SK-N-MC (cell line): Measurements from ENCODE around the gene ZCCHC24.

Experiments used
- DNase-seq: peaks from one replicate; pipeline ENCODE4 v3.0.0-alpha.2; 2011; ENCODE audit warnings: low read depth, low spot score
- H3K27ac ChIP-seq: fragments of 200-600 bp; sonication (generic); 2 replicates; pipeline ENCODE4 v1.5.1; 2016; ENCODE audit warnings: mixed run types
- H3K36me3 ChIP-seq: fragments of 200-600 bp; sonication (generic); 2 replicates; pipeline ENCODE4 v1.6.1; 2017; ENCODE audit warnings: antibody characterized with exemption, low read length, mixed read lengths; ENCODE audit not compliant: insufficient read depth
- H3K4me3 ChIP-seq: fragments of 200-600 bp; sonication (generic); 2 replicates; pipeline ENCODE4 v1.5.1; 2016
- H3K9ac ChIP-seq: fragments of 200-600 bp; sonication (generic); 2 replicates; pipeline ENCODE4 v1.8.0; 2017; ENCODE audit warnings: mixed run types, mixed read lengths; ENCODE audit not compliant: insufficient read length
- H3K9me3 ChIP-seq: fragments of 200-600 bp; sonication (generic); 2 replicates; pipeline ENCODE4 v1.6.1; 2017; ENCODE audit warnings: low read depth, mild to moderate bottlenecking, antibody characterized with exemption, low read length, moderate library complexity, mixed read lengths
- EZH2 ChIP-seq: fragments of 200-600 bp; sonication (generic); IDR thresholded peaks from one replicate; pipeline ENCODE4 v1.6.1; 2017; ENCODE audit warnings: antibody characterized with exemption
- FOXP2 ChIP-seq: optimal IDR thresholded peaks from 2 replicates; pipeline ENCODE3; 2011; ENCODE audit warnings: mild to moderate bottlenecking, moderate library complexity; ENCODE audit not compliant: insufficient read depth; ENCODE audit errors: extremely low read length, control extremely low read depth
- POLR2AphosphoS5 ChIP-seq: IDR thresholded peaks from 2 replicates; pipeline ENCODE4 v1.6.1; 2012; ENCODE audit warnings: mild to moderate bottlenecking, low read depth, low read length, borderline replicate concordance

The ZCCHC24 gene

GRCh38 chr10:79433324-79434222 lies 11.9 kb downstream of the ZCCHC24 start:
- no peak overlapping the region for H3K4me3 ChIP-seq
- no peaks in the 10 kb centered on the region for H3K9me3 ChIP-seq
- H3K9ac ChIP-seq: no peak overlapping the region
- no peaks in the 10 kb centered on the region for H3K36me3 ChIP-seq
- no peak for DNase-seq
- TF ChIP-seq EZH2 (no peak), FOXP2 (no peak), POLR2AphosphoS5 (no peak)
- no peak overlapping the region for H3K27ac ChIP-seq

GRCh38 chr10:79431891-79432831 lies 13.3 kb downstream of the ZCCHC24 start:
- no peaks in the 10 kb centered on the region; the same call in 1 of the 2 replicates for H3K36me3 ChIP-seq

GRCh38 chr10:79431428-79431827 lies 14.0 kb downstream of the ZCCHC24 start:
- Histone ChIP-seq H3K36me3 (no peaks in the 10 kb centered on the region; the same call in 1 of the 2 replicates), H3K4me3 (no peak overlapping the region), H3K9me3 (no peaks in the 10 kb centered on the region), H3K27ac (no peak overlapping the region), H3K9ac (no peak overlapping the region)
- DNase-seq: no peak
- TF ChIP-seq FOXP2 (no peak), EZH2 (no peak), POLR2AphosphoS5 (no peak)

More at GRCh38 chr10:79431891-79432831, 13.3 kb downstream of the ZCCHC24 start:
- TF ChIP-seq POLR2AphosphoS5 (no peak), EZH2 (no peak), FOXP2 (no peak)
- Histone ChIP-seq H3K9ac (no peak overlapping the region), H3K9me3 (no peaks in the 10 kb centered on the region), H3K27ac (peak overlapping the region; percentile 54; the same call in 1 of the 2 replicates), H3K4me3 (no peak overlapping the region)
- DNase-seq: no peak

- H3K36me3 ChIP-seq: no peaks in the 10 kb centered on the region; the same call in 1 of the 2 replicates
- no peak overlapping the region for H3K9ac ChIP-seq
- TF ChIP-seq FOXP2 (no peak), EZH2 (no peak), POLR2AphosphoS5 (no peak)
- no peak overlapping the region for H3K27ac ChIP-seq
- no peak overlapping the region for H3K4me3 ChIP-seq
- DNase-seq: no peak
- no peaks in the 10 kb centered on the region for H3K9me3 ChIP-seq
These were observed 14.5 kb downstream of the ZCCHC24 start for GRCh38 chr10:79430936-79431335.

- DNase-seq: no peak
- H3K9ac ChIP-seq: no peak overlapping the region
- H3K4me3 ChIP-seq: no peak overlapping the region
- H3K36me3 ChIP-seq: no peaks in the 10 kb centered on the region; the same call in 1 of the 2 replicates
- H3K9me3 ChIP-seq: no peaks in the 10 kb centered on the region
- no peak overlapping the region for H3K27ac ChIP-seq
- TF ChIP-seq POLR2AphosphoS5 (no peak), FOXP2 (no peak), EZH2 (no peak)
These were observed 15.0 kb downstream of the ZCCHC24 start for GRCh38 chr10:79430325-79430905.

GRCh38 chr10:79429751-79430150 lies 15.7 kb downstream of the ZCCHC24 start:
- no peak for TF ChIP-seq POLR2AphosphoS5
- no peak for TF ChIP-seq FOXP2
- TF ChIP-seq EZH2: no peak
- no peaks in the 10 kb centered on the region; the same call in 1 of the 2 replicates for H3K36me3 ChIP-seq
- no peak overlapping the region for H3K27ac ChIP-seq
- no peak overlapping the region for H3K4me3 ChIP-seq
- no peaks in the 10 kb centered on the region for H3K9me3 ChIP-seq
- no peak for DNase-seq
- H3K9ac ChIP-seq: no peak overlapping the region

- Histone ChIP-seq H3K9ac (no peak overlapping the region), H3K9me3 (no peaks in the 10 kb centered on the region), H3K27ac (no peak overlapping the region), H3K36me3 (no peaks in the 10 kb centered on the region; the same call in 1 of the 2 replicates), H3K4me3 (no peak overlapping the region)
- TF ChIP-seq FOXP2 (no peak), POLR2AphosphoS5 (no peak), EZH2 (no peak)
- DNase-seq: no peak
These were observed 17.5 kb downstream of the ZCCHC24 start for GRCh38 chr10:79427965-79428364.

GRCh38 chr10:79425074-79425532 lies 20.3 kb downstream of the ZCCHC24 start:
- Histone ChIP-seq H3K27ac (no peak overlapping the region), H3K4me3 (no peak overlapping the region), H3K36me3 (no peaks in the 10 kb centered on the region; the same call in 1 of the 2 replicates), H3K9me3 (no peaks in the 10 kb centered on the region), H3K9ac (no peak overlapping the region)
- TF ChIP-seq FOXP2: no peak
- no peak for TF ChIP-seq POLR2AphosphoS5
- no peak for TF ChIP-seq EZH2
- no peak for DNase-seq
